HG03039 (cell line): ENCODE measurements around the gene GATA5.
"Not testable (repeated sequence)": the region's sequence is repeated elsewhere in the genome, so short reads cannot be mapped to it uniquely, and the experiment has no call there.

Experiments used
- ATAC-seq: cut with Tn5 transposase; IDR thresholded peaks from one replicate; pipeline ENCODE4 v1.9.1; 2021; ENCODE audit warnings: mild to moderate bottlenecking, moderate library complexity; ENCODE audit not compliant: unreplicated experiment

The GATA5 gene

DNA sequence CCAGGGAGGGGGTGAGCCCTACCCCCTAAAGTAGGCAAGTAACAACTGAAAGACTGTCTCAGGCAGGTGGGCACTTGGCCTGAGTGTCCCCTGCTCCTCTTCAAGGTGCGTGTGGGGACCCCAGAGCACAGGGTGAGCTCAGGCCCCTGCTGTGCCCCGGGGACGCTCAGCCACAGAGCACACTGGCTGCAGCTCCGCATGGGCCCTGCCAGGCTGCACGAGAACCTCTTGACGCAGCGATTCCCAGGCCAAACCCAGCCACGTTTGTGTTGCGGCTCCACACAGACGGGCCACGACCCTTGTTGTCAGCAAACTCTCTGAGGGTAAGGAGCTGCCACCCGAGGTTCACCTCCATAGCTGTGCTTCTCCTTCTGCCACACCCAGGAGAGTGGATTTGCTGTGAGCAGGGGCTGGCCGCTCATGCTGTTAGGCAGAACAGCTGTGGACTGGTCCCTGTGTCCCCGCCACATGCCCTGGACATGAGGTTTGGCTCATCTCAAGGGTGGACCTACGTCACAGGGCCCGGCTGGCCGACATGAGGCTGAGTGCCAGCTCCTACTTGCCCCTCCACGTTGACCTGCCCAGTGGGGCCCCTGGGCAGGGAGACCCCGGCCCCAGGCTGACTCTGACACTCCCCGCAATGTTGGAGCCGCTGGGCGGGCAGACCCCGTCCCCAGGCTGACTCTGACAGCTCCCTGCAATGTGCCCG, 29.7 kb upstream of the GATA5 start:
- no peak for ATAC-seq

DNA sequence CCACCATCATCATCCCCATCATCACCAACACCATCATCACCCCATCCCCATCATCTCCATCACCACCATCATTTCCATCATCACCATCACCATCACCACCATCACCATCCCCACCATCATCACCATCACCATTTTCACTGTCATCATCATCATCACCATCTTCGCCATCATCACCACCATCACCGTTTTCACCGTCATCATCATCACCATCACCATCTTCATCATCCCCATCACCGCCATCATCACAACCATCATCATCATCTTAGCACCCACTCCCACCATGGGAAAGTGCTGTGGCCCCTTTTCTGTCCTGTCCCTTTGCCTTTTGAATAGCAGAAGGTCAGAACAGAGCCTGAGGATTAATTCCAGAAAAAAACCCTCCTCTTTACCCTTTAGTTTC, 28.5 kb upstream of the GATA5 start:
- ATAC-seq, result no peak

DNA sequence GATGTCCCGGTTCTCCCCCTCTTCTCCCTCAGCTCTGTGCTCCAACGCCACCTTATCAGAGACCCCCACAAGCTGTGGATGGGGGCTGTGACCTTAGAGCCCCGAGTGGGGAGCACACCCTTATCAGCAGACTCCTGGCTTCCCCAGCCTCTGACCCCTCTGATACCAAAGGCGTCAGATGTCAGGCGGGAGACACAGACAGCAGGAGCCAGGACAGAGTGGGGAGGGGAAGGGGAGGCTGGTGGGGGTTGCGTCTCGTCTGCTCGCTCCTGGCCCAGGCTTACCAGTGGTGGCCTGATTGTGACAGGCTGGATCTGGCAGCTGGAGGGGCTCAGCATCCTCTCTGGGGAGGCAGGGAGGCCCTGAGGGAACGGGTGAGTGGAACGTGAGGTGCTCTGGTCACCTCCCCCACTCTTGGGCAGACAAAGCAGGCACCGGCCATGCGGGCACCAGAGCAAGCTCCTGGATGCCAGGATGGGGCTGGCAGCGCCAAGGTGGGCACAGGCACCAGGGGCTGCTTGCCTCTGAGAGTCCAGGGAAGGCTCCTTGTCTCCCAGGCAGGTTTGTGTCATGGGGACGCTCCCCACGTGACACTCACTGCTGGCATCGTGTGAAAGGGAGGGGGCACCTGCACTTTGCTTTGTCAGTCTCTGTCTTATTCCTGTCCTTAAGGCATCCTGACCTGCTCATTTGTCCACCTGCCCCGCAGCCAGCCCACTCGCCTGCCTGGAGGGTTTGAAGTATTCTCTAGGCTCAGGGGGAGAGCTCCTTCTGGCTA, 27.8 kb upstream of the GATA5 start:
- no peak for ATAC-seq

DNA sequence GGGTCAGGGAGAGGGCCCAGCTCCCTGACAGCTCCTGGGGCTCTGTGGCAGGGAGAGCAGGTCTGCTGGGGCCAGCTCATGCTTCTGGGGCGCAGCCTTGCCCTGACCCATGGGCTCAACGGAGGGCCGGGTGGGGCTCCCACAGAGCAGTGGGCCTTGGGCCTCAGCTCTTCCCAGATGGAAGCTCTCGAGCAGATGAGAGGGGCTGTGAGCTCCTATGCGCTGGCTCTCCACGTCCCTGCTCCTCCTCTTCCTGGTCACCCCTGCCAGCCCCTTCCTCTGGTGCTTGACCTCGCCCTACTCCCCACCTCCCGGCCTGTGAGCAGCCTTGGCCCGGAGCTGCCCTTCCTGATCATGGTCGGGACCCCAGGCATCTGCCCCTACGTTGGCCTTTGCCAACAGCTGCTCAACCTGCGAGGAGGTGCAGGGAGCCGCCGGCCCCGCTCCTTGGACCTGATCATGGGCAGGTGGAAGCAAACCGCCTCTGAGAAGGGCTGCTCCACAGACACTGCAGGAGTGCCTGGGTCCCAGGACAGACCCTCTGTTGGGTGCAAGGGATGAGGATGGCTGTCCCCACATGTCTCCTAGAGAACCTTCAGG, 26.8 kb upstream of the GATA5 start:
- no peak for ATAC-seq

DNA sequence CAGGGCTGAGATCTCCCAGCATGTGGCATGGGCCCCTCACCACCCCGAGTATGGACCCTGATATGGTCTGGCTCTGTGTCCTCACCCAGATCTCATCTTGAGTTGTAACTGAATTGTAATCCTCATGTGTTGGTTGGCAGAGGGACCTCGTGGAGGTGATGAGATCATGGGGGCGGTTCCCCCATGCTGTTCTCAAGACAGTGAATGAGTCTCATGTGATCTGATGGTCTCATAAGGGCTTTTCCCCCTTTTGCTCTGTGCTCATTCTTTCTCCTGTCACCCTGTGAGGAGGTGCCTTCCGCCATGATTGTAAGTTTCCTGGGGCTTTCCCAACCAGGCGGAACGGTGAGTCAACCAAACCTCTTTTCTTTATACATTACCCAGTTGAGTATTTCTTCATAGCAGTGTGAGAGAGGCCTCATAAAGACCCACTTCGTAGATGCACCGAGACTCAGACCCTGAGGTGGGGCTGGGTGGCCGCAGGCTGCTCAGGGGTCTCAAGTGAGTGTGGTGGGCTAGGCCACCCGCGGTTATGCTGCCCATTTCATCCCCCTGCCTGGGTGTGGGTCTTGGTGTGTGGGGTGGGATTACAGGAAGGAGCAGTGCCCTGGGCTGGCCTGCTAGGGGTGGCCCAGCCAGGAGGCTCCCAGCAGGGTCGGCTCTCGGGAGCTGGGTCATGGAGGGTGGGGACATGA, 26.2 kb upstream of the GATA5 start:
- peak; percentile 51 for ATAC-seq

DNA sequence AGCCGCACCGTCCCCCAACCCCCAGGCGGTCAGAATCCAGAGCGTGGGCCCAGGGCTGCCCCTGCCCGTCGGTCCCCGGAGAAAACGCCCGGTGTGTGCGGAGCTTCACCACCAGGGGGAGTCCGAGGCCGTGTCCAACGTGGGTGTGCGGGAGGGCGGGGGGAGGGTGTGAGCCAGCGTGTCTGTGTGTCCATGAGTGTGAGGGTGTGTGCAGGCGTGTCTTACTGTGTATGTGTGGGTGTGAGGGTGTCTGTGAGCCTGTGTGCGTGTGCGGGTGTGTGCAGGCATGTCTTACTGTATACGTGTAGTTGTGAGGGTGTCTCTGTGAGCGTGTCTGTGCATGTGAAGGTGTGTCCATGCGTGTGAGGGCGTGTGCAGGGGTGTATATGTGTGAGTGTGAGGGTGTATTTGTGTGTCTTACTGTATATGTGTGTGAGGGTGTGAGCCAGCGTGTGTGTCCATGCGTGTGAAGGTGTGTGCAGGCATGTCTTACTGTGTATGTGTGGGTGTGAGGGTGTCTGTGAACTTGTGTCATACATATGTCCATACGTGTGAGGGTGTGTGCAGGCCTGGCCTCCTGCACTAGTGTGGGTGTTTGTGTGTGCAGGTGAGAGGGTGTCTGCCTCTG, 24.6 kb upstream of the GATA5 start:
- ATAC-seq, result no peak

DNA sequence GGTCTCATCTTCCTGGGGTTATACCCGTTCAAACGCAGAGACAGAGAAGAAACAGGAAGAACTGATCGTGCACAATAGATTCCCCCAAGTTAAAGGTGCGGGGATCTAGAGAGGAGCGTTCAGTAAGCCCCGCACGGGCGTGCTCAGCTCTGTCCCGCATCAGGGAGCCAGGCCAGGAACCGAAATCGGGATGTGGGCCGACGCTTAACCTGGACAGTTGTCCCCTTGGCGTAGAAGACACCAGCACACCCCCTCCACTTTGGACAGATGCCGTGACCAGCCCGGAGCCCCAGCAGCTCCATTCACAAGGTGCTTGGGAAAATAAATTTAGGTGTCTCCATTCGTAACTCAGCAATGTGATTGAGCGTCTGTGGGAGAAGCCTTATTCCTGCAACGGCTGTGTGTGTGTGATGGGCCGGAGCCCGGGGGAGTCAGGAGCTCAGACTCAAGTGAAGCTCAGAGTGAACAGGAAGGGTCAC, 24.0 kb upstream of the GATA5 start:
- no peak for ATAC-seq

DNA sequence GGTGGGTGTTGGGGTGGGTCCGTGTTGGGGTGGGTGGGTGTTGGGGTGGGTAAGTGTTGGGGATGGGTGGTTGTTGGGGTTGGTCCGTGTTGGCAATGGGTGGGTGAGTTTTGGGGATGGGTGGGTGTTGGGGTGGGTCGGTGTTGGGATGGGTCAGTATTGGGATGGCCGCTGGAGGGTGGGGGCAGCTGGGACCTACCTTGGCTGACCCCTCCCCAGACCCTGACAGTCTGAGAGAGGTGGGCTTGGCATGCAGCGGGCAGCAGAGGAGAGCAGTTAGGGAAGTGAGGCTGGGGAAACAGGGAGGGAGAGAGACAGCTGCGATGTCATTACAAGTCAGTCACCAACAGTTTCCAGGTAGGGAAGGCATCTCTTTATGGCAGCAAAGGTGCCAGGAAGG, 23.1 kb upstream of the GATA5 start:
- ATAC-seq, result no peak

DNA sequence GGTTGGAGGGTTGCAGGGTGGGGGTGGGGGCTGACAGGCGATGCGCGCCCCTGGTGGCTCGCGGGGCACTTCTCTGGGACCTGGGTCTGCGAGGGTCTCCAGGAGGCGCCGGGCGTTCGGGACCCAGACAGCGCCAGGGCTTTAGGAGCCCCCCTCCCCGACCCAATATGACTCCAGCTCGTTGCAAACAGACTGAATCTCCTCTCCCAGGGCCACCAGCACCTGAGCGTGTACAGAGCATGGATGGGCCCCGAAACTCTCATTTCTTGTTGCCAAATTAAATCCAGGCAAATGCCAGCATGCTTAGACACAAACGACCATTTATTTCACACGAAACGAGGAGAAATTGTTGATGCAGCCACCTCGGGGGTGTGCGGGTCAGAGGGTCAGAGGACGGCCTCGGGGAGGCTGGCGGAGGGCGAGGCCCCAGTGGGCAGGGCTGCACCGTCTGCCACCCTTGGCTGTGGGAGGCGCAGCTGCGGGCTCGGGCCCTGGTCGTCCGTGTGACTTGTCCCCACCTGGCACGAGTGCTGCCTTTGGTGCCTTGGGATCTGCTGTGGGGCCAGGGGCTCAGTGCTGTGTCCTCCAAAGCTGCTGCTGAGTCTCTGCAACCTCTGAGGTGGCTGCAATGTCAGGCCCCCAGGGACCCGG, 20.9 kb upstream of the GATA5 start:
- no peak for ATAC-seq

DNA sequence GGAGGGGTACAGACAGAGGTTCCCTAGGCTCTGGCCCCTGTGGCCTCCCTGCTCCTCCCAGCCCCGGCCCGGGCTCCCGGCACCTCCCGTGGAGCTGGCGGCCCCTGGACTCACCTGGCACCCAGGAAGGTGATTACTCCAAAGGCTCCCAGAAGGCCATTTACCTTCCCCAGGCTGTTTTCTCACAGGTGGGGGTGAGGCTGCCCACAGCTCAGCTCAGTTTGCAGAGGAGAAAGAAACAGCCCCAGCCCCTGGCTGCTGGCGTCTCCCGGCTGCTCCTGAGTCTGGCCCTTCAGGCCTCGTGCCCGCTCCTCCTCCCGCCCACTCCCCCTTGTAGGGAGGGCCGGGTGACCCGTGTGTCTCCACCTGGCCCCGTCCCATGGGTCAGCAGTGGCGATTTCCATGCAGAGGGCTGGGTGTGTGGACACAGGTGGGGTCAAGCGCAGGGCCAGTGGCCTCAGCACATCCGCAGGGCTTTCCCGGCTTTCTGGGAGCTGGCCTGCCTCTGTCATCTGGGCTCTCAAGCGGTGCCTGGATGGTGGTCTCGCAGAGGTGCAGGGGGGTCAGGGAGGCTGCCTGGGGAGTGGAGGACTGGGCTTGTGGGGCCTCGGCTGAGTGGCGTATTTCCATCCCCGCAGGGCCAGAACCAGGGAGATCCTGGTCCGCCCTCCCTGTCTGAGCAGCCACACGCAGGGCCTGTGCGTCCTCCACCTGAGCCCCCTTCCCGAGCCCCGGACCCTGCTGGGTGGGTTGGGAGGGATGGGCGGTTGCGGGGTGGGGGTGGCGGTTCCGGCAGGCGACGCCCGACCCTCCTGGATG, 20.2 kb upstream of the GATA5 start:
- ATAC-seq, result no peak

DNA sequence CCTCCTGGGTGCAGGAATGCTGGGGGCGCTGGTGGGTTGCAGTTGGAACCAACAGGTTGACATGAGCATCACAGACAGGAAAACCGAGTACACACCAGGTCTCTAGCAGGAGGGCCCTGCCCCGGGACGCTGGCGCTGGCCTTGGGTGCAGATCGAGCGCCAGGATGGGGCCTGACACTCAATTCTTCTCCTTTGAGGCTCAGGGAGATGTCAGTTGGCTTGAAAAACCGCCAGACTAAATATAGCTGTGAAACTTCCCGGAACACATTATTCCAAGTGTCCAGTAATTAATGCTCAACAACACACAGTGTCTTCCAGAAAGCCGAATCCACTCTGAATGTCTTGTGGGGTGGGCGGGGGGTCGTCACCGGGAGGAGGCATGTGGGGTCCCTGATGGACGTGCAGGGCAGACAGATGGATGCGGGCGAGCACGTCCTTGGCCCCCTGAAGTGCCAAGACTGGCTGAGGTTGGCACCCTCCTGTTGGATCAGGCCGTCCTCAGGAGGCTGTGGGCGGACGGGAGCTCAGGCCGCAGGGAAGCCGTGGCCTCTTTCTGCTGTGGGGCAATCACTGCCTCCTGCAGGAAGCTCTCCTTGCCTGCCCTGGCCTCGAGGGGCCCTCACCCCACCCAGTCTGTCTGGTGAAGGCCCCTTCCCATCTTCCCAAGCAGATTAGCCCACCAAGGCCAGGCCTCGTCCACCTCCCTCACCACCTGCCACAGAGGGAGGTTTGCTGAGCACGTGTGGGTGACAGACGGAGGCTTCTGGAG, 19.4 kb upstream of the GATA5 start:
- no peak for ATAC-seq

DNA sequence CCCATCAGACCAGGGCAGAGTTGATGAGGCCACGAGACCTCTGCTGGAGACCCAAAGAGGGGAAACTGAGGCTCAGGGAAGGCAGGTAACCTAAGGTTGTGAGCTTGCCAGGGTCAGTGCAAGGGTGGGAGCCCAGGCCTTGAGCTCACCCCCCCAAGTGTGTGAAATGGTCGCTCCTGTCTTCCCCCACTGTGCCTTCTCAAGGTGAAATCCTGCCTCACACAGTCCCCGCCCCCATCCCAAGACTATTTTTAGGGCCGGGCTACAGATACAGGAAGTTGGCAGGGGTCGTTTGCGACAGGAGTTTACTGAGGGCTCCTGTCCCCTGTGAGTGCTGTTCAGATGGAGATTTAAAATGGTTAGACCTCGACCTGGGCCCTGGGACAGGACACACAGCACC, 18.7 kb upstream of the GATA5 start:
- ATAC-seq, result no peak

DNA sequence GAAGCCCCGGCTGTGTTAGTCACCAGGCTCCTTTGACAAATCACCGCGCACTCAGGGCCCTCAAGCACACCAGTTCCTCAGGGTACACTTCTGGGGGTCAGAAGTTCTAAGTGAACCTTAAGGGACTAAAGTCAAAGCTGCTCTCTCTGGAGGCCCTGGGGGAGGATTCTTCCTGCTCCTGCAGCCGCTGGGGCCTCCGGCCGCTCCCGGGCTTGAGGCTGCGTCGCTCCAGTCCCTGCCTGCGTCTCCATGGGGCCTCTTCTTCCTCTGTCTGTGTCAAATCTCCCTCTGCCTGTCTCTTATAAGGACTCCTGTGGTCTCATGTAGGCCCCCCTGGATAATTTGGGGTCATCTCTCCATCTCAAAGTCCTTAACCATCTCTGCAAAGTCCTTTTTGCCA, 18.1 kb upstream of the GATA5 start:
- ATAC-seq, result no peak

DNA sequence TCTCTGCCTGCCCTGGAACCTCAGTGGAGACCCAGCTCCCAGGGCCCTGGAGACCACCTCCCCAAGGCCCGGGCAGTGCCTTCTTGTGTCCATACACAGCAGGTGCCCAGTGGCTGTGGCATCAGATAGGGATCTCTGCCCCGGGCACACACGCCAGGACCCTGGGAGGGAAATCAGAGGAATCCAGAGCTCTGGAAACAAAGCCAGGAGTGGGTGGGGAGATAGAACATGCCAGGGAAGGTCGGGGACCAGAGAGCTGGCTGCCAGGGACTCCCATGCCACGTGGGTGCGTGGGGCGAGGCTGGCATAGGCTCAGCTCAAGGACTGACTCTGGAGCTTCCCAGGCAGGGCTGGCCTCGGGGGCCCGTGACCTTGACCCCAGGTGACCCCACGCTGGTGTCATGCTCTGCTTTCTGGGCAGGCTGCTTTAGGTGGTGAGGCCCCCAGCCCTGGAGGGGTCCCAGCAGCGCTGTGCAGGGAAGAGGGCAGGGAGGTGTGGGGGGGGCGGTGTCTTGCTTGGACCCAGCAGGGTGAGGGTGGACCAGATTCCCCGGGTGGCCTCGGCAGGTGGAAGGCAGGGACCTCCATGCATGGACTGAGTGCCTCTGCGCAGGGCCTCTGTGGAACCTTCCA, 17.6 kb upstream of the GATA5 start:
- ATAC-seq, result no peak

DNA sequence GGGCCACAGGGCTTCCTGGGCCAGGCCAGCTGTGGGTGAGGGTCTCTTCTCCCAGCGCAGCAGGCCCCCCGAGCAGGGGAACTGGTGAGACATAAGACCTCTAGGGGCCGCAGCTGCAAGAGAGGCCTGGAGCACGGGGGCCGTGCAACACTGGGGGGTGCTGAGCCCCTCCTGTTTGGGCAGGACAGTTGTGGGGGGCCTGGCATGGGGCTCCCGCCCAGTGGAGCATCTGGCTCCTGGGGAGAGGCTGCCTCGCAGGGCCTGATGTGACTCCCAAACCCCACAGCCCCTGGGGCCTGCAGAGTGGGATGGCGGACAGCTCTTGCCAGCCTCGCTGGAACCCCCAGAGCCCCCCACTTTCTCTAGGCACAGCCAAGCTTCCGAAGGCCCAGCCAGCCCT, 16.9 kb upstream of the GATA5 start:
- ATAC-seq, result no peak

DNA sequence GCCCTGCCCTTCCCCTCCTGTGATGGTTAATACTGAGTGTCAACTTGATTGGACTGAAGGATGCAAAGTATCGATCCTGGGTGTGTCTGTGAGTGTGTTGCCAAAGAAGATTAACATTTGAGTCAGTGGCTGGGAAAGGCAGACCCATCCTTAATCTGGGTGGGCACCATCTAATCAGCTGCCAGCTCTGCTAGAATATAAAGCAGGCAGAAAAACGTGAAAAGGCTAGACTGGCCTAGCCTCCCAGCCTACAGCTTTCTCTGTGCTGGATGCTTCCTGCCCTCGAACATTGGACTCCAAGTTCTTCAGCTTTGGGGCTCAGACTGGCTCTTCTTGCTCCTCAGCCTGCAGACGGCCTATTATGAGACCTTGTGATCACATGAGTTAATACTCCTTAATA, 15.0 kb upstream of the GATA5 start:
- not testable (repeated sequence) for ATAC-seq

DNA sequence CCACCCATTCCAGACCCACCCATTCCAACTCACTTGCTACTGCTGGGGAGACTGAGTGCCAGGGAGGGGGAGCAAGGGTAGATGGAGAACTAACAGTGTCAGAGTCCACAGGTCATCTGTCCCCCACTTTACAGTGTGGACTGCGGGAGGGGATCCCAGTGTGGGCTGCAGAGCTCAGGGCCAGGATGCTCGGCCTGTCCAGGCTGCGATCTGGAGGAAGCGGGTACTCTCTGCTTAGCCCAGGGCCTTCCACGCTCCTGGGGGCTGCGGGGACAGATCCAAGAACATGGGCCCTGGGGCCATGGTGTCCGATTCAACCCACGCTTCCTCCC, 14.1 kb upstream of the GATA5 start:
- no peak for ATAC-seq

DNA sequence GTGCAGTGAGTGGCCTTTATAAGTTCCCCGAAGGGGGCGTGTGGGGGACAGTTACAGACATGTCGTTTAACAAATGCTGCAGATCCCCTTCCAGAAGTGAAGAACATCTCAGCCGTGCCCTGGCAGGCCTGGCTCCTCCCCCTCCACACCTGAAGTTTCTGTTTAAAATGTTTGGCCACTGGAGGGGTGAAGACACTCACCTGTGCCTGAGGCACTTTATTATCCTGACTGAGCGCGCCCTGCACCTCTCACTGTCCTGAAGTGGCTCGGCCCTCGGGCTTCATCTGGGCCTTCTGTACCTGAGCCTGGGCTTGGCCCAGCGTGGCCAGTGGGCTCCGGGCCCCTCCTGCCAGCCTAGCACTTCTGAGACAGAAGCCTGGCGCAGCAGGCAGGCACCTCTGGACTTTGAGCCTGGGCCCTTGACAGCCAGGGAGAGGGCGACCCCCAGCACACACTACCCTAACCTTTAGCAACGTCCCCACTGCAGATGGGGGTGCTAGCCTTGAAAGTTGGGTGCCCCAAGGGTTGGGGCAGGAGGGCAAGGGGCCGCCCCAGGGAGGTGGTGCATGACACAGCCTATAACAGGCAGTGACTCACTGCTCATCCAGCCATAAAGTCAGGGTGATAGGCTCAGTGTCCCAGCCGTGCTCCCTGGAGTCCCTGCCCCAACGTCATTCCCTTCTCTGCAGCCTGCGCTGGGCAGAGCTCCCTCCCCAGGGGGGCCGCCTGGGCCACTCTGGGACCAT, 13.6 kb upstream of the GATA5 start:
- ATAC-seq, result no peak
